ENCODE data around the gene SCMH1.

GRCh38 chr1:41021526-41022308 lies 220.4 kb downstream of the SCMH1 start, which contains the start of gene SLFNL1:
- peak; percentile 64 for TF ChIP-seq POLR2AphosphoS5 (IDR thresholded peaks at IDR 0.05; ENCODE audit: low read depth, low read length)
- TF ChIP-seq, protein P1, sequence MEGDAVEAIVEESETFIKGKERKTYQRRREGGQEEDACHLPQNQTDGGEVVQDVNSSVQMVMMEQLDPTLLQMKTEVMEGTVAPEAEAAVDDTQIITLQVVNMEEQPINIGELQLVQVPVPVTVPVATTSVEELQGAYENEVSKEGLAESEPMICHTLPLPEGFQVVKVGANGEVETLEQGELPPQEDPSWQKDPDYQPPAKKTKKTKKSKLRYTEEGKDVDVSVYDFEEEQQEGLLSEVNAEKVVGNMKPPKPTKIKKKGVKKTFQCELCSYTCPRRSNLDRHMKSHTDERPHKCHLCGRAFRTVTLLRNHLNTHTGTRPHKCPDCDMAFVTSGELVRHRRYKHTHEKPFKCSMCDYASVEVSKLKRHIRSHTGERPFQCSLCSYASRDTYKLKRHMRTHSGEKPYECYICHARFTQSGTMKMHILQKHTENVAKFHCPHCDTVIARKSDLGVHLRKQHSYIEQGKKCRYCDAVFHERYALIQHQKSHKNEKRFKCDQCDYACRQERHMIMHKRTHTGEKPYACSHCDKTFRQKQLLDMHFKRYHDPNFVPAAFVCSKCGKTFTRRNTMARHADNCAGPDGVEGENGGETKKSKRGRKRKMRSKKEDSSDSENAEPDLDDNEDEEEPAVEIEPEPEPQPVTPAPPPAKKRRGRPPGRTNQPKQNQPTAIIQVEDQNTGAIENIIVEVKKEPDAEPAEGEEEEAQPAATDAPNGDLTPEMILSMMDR (IDR thresholded peaks at IDR 0.05) = no peak
- no peak for TF ChIP-seq REST (IDR thresholded peaks at IDR 0.05; ENCODE audit: insufficient read depth in 1 of 2, low read depth in 2 of 2, low read length in 1 of 2)
- TF ChIP-seq SIN3A (IDR thresholded peaks at IDR 0.05; ENCODE audit: borderline replicate concordance, insufficient read depth, low read depth, low read length) = no peak

Data from Panc1 (cell line).